ENCODE data around the gene MGARP.

Gene MGARP

GRCh38 chr4:139245590-139245989 is 34.4 kb downstream of the MGARP start:
- H3K4me3 ChIP-seq (ENCODE audit: low read depth, low read length) = no peak overlapping the region
- H3K27ac ChIP-seq (ENCODE audit: extremely low read depth, low read depth, low read length) = no peak overlapping the region
- POLR2A ChIA-PET = no interaction called here
- TF ChIP-seq, protein P1, sequence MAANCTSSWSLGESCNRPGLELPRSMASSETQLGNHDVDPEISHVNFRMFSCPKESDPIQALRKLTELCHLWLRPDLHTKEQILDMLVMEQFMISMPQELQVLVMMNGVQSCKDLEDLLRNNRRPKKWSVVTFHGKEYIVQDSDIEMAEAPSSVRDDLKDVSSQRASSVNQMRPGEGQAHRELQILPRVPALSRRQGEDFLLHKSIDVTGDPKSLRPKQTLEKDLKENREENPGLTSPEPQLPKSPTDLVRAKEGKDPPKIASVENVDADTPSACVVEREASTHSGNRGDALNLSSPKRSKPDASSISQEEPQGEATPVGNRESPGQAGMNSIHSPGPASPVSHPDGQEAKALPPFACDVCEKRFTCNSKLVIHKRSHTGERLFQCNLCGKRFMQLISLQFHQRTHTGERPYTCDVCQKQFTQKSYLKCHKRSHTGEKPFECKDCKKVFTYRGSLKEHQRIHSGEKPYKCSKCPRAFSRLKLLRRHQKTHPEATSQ (tag by site-specific recombination; IDR thresholded peaks at IDR 0.05) = no peak
- TF ChIP-seq ZNF692 (tag by site-specific recombination; IDR thresholded peaks at IDR 0.05) (no peak), ZNF350 (tag by site-specific recombination; IDR thresholded peaks at IDR 0.05) (no peak), ZNF184 (tag by site-specific recombination; IDR thresholded peaks at IDR 0.05) (no peak), SP3 (tag by site-specific recombination; IDR thresholded peaks at IDR 0.05) (no peak), ZNF362 (tag by site-specific recombination; IDR thresholded peaks at IDR 0.05) (no peak), ZNF623 (tag by site-specific recombination; IDR thresholded peaks at IDR 0.05) (no peak), ZNF239 (tag by site-specific recombination; IDR thresholded peaks at IDR 0.05) (no peak), GLI4 (tag by site-specific recombination; IDR thresholded peaks at IDR 0.05) (no peak), ZNF274 (IDR thresholded peaks at IDR 0.05; ENCODE audit: low read length) (no peak), ZNF274 (tag by site-specific recombination; IDR thresholded peaks at IDR 0.05; ENCODE audit: borderline replicate concordance) (no peak), ZNF561 (tag by site-specific recombination; IDR thresholded peaks at IDR 0.05; ENCODE audit: borderline replicate concordance) (no peak), ZNF76 (tag by site-specific recombination; IDR thresholded peaks at IDR 0.05; ENCODE audit: borderline replicate concordance, low read depth) (no peak)
- TF ChIP-seq, protein P2, sequence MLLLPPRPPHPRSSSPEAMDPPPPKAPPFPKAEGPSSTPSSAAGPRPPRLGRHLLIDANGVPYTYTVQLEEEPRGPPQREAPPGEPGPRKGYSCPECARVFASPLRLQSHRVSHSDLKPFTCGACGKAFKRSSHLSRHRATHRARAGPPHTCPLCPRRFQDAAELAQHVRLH (tag by site-specific recombination; IDR thresholded peaks at IDR 0.05) = no peak
- CTCF ChIA-PET = interaction anchor here (0.6 to 0.7 kb wide), 2 partner anchors 35 to 357 kb away, joined by 3 to 4 read pairs; partner anchors contain the start of gene MGARP
- no peaks in the 10 kb centered on the region for H3K36me3 ChIP-seq (ENCODE audit: control insufficient read depth in 2 of 2, insufficient read depth in 1 of 2, low read length in 2 of 2)
- H3K4me1 ChIP-seq (ENCODE audit: control insufficient read depth, insufficient read depth, low read length) = no peaks in the 10 kb centered on the region; the same call in 1 of the 2 replicates
- no peaks in the 10 kb centered on the region for H3K9me3 ChIP-seq (ENCODE audit: control insufficient read depth, insufficient read depth, low read depth, low read length)

- H3K4me3 ChIP-seq (ENCODE audit: low read depth, low read length) = no peak overlapping the region
- no peaks in the 10 kb centered on the region for H3K9me3 ChIP-seq (ENCODE audit: control insufficient read depth, insufficient read depth, low read depth, low read length)
- no peaks in the 10 kb centered on the region for H3K36me3 ChIP-seq (ENCODE audit: control insufficient read depth in 2 of 2, insufficient read depth in 1 of 2, low read length in 2 of 2)
- H3K27ac ChIP-seq (ENCODE audit: extremely low read depth, low read depth, low read length) = peak overlapping the region; percentile 37; the same call in 1 of the 2 replicates
- ChIA-PET POLR2A (interaction anchor here (0.6 to 1.5 kb wide), 4 partner anchors 36 to 67 kb away, joined by 3 to 11 read pairs (median 5); partner anchors contain the start of genes ELF2, MGARP and NAA15), CTCF (interaction anchor here (0.6 to 0.9 kb wide), 2 partner anchors 11 to 19 kb away, joined by 3 to 7 read pairs; no protein-coding TSS in a partner anchor)
- H3K4me1 ChIP-seq (ENCODE audit: control insufficient read depth, insufficient read depth, low read length) = no peaks in the 10 kb centered on the region; the same call in 1 of the 2 replicates
- no peak for TF ChIP-seq ZNF521 (tag by site-specific recombination; IDR thresholded peaks at IDR 0.05)
- TF ChIP-seq ZNF350 (tag by site-specific recombination; IDR thresholded peaks at IDR 0.05) = no peak
- no peak for TF ChIP-seq SCRT2 (tag by site-specific recombination; IDR thresholded peaks at IDR 0.05)
- TF ChIP-seq ZNF585B (tag by site-specific recombination; IDR thresholded peaks at IDR 0.05) = no peak
- TF ChIP-seq HOXD13 (CRISPR knock-in tag; IDR thresholded peaks at IDR 0.05; ENCODE audit: borderline replicate concordance) = no peak
- peak; percentile 93 for TF ChIP-seq PRDM4 (tag by site-specific recombination; IDR thresholded peaks at IDR 0.05)
- TF ChIP-seq TRIM28 (IDR thresholded peaks at IDR 0.05; ENCODE audit: borderline replicate concordance, low read length) = peak; percentile 91
- TF ChIP-seq ZBTB1 (tag by site-specific recombination; IDR thresholded peaks at IDR 0.05) = 0 out of 2 replicates have a peak, but pooled peaks have one; percentile 34
- peak; percentile 66; the same call in 1 of the 2 replicates for TF ChIP-seq ZNF558 (tag by site-specific recombination; IDR thresholded peaks at IDR 0.05)
- peak; percentile 77 for TF ChIP-seq ZBTB44 (tag by site-specific recombination; IDR thresholded peaks at IDR 0.05)
- TF ChIP-seq, protein P3, sequence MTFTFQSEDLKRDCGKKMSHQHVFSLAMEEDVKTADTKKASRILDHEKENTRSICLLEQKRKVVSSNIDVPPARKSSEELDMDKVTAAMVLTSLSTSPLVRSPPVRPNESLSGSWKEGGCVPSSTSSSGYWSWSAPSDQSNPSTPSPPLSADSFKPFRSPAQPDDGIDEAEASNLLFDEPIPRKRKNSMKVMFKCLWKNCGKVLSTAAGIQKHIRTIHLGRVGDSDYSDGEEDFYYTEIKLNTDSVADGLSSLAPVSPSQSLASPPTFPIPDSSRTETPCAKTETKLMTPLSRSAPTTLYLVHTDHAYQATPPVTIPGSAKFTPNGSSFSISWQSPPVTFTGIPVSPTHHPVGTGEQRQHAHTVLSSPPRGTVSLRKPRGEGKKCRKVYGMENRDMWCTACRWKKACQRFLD (tag by site-specific recombination; IDR thresholded peaks at IDR 0.05) = no peak
These were observed 36.3 kb downstream of the MGARP start for GRCh38 chr4:139243448-139244365.

Measured in HEK293 (cell line).